HG02938 (cell line): ENCODE results near the gene LDHB.
"Not testable (repeated sequence)": the region's sequence is repeated elsewhere in the genome, so short reads cannot be mapped to it uniquely, and the experiment has no call there.

Source experiments
- ATAC-seq: cut with Tn5 transposase; IDR thresholded peaks from one replicate; pipeline ENCODE4 v1.9.1; 2021; ENCODE audit warnings: mild to moderate bottlenecking, moderate library complexity; ENCODE audit not compliant: unreplicated experiment

The LDHB gene

DNA sequence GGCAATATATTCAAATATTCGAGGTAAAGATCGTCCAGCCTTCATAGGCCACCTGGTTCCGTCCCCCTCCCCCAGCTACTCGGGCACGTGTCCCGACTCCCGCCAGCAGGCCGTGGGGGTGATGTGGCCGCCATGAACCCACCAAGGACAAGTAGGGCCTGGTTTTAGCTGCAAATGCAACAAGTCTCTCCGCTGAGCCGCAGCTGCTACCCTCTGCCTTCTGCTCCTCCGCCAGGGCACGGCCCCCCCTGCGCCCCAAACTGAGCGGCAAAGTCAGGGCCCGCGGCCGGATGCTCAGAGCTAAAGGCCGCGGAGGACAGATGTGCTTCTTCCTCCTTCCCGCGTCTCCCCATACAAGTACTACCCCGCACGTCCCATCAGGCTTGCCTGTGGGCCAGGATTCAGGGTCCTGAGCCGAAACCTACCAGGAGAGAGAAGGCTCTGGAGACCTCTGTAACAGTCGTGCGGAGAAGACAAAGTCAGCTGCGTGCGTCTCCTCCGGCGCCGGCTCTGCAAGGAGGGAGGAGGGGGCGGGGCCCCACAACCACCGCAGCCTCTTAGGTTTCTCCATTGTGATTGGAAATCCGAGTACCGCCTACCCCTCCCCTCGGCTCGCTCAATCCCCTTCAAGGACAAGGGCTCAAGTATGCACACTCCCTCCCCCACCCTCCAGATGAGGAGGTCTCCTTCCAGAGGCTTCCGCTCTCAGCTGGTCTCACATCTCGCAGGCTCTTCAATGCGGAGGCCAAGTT, at the start of gene LDHB:
Gene LDHB, minus strand, starts transcription at position 517 of the 752 bp plus-strand sequence. CDS start 3,171 bp downstream, outside the sequence.
- ATAC-seq = peak; percentile 94

DNA sequence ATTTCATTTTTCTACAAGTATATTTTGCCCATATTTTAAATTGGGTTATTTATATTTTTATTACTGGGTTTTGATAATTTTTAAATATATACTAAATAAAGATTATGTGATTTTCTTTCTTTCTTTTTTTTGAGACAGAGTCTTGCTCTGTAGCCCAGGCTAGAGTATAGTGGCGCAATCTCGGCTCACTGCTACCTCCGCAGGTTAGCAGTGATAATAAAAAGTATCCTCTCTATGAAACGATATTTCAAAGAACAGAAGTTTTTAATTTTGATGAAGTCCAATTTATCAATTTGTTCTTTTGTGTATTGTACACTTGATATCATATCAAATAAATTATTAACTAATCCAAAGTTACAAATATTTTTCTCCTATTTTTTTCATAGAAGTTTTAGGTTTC, 47.2 kb upstream of the LDHB start:
- no peak for ATAC-seq

DNA sequence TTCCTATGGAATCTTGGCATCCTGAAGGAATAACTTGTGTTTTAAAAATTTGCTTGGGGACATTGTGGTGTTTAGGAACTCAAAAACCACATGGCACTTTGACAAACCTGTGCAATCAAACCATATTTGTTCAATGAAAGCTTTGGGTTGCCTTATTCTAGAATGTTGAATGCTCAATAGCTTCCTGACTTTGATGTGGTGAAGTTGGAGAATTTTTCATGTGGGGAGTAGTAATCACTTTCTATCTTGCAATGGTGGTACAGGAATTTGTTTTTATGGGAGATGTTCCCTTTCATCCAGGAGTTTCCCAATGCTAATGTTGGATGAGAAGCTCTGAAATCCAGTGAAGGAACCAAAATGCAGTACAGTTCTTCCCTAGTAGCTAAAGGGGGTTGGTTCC, 42.2 kb upstream of the LDHB start:
- no peak for ATAC-seq

DNA sequence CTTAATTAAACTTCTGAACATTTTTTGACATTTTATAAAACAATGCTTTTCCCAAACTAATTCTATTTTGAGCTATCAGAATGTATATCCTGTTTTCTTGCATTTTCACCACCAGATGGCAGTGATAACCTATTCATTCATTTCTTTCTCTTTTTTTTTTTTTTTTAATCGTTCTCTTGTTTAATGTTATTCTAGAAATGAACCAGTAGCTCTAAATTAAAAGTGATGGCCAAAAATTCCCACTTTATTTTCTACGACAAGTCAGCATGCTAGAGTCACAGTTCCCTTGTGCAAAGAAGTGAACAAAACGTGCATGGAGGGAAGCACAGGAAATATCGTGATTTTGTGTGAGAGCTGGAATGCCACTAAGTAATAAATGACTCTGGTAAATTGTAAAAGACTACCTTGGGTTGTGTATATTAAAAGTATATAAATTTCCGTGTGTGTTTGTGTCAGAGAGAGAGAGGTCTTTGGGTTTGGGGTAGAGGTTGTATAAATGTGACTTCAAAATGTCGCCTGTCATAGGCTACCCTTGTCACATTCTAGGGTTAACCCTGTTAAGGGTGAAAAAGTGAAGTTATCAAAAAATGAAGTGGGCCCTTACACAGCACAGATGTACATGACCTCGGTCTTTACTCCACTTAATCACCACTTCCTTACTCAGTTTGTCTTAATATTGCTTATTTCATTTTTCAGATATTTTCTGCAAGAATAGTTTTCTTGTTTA, 40.4 kb upstream of the LDHB start:
- ATAC-seq = no peak

DNA sequence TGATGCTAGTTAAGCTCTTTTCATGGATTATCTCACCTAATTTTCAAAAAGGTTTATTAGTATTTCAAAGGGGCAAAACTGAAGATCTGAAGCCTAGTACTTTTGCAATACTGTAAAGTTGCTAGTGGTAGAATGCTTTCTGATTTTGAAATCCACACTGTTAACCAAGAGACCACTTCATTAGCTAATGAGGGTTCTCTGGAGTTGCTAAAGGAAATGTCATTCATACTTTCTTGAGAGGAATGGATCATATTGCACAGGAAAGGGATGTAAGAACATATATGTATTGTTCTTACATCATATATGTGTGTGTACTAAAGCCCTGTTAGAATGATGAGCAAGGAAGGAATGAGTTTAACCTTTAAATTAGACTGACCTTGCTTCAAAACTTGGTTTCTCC, 39.0 kb upstream of the LDHB start:
- no peak for ATAC-seq

DNA sequence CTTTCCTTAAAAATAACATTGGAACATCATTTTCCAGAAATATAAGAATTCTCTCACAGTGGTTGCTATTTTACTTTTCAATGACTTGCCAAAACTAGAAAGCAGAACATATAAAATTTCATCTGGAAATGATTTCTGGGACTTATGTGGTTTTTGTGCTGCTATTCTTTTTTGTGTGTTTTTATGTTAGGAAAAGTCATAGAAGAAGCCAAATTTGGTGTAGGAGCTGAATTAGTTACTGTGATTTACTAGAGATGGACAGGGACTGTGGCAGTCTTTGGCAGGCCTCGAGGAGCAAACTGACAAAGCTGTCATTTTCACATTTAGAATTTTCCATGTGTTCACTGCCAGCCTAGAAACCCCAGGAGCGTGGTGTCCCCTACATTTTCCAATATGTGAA, 38.3 kb upstream of the LDHB start:
- no peak for ATAC-seq

DNA sequence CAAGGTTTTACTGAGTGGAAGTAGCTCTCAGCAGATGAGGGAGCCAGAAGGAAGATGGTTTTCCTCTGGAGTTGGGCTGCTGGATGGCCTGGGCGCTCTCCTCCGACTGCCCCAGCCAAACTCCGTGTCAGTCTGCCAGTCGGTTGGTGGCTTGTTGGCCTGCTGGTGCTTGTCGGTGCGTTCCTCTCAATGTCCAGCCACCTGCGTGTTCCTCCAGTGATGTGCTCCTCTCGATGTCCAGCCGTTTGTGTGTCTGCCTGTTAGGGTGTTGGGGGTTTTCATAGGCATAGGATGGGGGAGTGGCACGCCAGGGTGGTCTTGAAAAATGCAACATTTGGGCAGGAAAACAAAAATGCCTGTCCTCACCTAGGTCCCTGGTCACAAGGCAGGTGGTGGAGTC, 37.0 kb upstream of the LDHB start:
- no peak for ATAC-seq

DNA sequence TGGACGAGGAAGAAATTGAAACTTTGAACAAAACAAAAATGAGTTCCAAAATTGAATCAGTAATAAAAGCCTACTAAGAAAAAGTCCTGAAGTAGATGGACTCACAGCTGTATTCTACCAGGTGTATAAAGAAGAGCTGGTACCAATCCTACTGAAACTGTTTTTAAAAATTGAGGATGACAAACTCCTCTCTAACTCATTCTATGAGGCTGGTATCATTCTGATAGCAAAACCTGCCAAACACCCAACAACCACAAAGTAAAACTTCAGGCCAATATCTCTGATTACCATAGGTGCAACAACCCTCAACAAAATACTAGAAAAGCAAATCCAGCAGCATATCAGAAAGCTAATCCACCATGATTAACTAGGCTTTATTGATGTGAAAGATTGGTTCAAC, 33.9 kb upstream of the LDHB start:
- ATAC-seq = no peak

DNA sequence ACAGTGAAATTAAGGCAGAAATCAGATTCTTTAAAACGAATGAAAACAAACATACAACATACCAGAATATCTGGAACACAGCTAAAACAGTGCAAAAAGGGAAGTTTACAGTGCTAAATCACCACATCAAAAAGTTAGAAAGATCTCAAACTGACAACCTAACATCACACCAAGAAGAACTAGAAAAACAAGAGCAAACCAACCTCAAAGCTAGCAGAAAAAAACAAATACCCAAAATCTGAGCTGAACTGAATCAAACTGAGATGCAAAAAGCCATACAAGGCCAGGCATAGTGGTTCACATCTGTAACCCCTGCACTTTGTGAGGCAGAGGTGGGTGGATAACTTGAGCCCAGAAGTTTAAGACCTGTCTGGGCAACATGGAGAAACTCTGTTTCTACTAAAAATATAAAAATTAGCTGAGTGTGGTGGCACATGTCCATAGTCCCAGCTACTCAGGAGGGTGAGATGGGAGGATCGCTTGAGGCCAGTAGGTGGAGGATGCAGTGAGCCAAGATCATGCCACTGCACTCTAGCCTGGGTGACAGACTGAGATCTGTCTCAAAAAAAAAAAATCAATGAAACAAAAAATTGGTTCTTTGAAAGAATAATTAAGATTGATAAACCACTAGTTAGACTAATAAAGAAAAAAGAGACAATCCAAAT, 33.2 kb upstream of the LDHB start:
- ATAC-seq = no peak

DNA sequence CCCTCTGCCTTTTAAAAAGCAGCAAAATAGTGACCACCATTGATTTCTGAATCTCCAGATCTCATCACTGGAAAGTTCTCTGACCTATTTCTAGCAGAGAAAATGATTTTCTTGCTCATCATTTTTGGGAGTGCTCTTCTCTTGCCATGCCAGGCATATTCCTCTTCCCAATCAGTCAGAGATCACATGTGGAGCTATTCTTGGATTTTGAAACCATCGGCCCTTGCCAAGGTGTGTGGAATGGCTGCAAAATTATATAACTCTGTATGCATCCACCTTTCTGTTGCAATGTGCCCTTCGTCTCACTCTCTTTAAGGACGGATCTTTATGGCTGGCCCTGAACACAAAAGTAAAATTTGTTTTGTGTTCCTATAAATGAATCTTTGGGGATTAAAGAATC, 25.5 kb upstream of the LDHB start:
- ATAC-seq = no peak

DNA sequence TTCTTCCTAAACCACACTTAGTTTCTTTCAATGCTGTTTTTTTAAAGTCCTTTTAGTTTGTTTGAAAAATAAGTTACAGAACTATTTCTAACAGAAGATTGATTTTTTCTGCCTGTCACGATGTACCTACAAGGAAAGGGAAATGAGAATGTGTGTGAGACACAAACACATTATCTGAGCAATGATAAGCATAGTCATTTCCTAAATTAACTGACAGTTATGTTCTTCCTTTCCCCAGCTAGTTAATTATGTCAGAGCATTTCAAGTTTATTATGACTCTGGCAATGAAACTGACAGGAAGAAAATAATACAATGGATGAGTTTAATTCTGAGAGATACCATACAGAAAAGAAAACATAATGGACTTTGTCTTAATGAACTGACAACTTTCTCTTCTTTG, 21.3 kb upstream of the LDHB start:
- no peak for ATAC-seq

DNA sequence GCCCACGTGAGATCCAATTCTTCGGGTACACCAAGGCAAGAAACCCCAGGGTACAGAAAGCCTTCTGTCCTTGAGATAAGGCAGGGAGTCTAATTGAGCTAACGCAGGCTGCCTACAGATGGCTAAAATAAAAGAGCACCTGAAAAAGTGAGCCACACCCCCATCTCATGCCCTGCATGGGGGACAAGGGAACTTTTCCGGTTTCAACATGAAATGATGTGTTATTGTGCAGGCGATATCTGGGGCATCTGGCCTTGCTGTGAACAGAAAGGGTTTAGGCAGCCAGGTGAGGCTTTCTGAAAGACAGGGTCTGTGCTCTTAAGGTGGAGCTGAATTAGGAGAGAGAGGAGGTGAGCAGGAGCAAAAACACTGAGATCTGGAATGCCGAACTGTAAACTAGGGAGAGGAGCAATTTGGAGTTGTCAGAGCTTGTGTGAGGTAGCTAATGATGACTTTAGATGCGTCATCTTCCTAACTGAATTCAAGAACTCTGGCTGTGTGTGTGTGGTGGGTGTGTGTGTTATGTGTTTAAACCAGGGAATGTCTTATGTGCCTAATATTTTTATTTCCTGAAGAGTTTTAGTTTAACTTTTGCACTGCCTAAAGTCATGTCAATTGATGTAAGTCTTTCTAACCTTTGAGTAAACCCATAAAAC, 20.1 kb upstream of the LDHB start:
- ATAC-seq = no peak

DNA sequence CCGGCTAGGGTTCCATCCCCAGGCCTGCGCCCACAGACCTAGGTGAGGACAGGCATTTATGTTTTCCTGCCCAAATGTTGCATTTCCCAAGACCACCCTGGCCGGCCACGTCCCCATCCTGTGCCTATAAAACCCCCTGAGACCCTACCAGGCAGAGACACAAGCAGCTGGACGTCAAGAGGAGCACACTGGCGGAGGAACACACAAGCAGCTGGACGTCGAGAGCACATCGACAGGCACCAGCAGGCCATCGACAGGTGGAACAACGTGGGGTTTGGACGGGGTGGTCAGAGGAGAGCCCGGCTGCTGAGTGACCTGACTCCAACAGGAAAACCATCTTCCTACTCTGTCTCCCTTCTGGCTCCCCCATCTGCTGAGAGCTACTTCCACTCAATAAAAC, 19.6 kb upstream of the LDHB start:
- ATAC-seq = no peak

DNA sequence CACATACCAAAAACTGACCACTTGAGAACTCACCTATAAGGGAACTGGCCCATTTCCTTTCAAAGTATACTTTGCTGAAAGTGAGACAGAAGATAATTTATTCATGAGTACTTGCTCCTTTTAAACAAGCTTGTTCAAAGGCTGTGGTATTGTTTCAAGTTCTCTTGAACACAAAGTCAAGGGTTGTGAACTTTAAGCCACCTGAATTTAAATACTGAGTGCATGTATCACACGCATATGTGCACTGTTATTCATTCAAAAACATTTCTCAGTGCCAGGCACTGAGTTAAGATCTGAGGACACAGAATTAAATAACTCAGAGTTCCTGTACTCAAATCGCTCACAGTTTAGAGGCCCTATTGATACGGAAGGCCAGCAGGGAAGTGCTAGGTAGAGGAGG, 19.1 kb upstream of the LDHB start:
- ATAC-seq = no peak

DNA sequence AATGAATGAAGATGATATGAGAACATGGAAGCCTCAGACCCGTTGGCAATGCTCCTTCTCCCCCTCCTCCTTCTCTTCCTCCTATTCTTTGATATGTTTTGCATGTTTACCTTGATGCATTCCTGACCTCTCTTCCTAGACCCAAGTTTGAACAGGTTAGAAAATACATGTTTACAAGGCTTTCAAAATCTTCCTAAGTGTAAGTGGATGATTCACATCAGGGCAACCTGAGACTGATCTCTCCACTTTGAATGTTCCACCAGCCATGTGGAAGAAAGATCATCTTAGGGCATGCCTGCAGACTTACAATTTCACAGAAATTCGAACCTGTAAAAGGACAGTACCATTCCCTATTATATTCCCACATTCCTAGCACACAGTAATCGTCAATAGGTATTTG, 18.0 kb upstream of the LDHB start:
- no peak for ATAC-seq

DNA sequence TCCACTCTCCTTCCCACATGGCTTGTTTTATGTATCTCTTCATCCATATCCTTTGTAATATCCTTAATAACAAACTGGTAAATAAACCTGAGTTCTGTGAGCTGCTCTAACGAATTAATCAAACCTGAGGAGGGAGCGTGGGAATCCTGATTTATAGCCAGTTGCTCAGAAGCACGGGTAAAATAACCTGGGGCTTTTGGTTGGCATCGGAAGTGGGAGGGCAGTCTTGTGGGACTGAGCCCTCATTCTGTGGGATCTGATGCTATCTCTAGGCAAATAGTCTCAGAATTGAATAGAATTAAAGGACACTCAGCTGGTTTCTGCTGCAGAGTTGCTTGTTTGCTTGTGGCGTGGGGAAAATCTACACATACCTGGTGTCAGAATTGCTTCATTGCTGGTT, 17.5 kb upstream of the LDHB start:
- ATAC-seq = no peak

DNA sequence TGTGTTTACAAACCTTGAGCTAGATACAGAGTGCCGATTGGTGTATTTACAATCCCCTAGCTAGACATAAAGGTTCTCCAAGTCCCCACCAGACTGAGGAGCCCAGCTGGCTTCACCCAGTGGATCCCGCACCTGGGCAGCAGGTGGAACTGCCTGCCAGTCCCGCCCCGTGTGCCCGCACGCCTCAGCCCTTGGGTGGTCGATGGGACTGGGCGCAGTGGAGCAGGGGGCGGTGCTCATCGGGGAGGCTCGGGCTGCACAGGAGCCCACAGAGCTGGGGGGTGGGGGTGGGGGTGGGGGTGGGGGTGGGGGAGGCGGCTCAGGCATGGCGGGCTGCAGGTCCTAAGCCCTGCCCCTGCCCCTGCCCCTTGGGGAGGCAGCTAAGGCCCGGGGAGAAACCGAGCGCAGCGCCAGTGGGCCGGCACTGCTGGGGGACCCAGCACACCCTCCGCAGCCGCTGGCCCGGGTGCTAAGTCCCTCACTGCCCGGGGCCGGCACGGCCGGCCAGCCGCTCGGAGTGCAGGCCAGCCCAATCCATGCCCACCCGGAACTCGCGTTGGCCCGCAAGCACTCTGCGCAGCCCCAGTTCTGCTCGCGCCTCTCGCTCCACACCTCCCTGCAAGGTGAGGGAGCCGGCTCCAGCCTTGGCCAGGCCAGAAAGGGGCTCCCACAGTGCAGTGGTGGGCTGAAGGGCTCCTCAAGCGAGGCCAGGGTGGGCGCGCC, 16.3 kb upstream of the LDHB start:
- not testable (repeated sequence) for ATAC-seq

DNA sequence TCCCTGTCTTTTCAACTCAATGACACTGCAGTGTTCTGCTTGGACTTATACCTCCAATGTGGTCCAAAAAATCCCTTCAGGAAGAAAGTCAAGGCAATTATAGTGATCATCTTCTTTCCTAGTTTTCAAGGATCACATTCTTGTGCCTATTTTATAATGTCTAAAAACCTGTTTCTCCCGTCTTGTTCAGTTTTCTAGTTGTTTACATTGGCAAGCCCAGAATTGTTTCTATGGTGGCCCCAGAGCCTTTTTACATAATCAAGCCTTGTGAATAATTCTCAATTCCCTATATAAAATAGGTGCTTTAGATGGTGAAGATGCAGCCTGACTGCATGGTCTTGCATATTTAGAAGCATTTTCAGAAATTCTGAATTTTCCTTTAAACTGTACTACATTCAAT, 14.5 kb upstream of the LDHB start:
- ATAC-seq = no peak

DNA sequence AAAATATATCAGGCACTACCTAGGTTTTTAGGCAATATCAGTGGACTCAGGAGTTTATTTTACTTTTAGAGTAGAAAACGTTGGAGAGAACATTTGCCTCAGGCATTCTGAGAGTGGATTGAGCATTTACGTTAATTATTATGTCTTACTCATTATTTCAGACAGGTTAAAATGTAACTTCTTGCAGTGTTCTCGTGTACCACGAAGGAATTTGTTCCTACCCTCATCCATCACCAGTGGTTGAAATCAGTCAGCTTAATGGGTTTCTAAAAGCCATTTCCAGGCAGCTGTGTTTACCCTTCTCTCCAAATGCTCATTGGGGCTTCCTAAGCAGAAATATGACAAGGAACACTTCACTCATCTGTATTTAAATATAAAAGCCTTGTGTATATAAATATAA, 9.1 kb upstream of the LDHB start:
- no peak for ATAC-seq

DNA sequence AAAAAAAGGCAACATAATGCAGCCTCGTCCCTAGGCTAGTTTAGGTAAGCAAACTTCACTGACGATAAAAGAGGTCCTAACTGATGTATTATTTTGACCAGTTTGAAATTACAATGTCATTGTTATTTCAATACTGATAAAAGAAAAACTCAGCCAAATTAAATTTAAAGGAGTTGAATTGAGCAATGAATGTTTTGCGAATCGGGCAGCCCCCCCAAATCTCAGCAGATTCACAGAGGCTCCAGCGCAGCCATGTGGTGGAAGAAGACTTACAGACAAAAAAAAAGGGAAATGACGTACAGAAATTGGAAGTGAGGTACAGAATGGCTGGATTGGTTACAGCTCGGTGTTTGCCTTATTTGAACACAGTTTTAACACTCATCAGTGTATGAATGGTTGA, 8.2 kb upstream of the LDHB start:
- no peak for ATAC-seq
